CD4-positive, alpha-beta T cell treated with Interleukin-4 for 1 hour (primary cell): ENCODE measurements around the gene CPE.
A peak's percentile ranks its signal among the peaks of the same experiment; 100 is the strongest.
"Not testable (repeated sequence)": the region's sequence is repeated elsewhere in the genome, so short reads cannot be mapped to it uniquely, and the experiment has no call there.

Experiments
- DNase-seq, 2 donors: peaks; one replicate each; pipeline ENCODE4 v3.0.0-alpha.2; 2020 to 2022

Gene CPE

DNA sequence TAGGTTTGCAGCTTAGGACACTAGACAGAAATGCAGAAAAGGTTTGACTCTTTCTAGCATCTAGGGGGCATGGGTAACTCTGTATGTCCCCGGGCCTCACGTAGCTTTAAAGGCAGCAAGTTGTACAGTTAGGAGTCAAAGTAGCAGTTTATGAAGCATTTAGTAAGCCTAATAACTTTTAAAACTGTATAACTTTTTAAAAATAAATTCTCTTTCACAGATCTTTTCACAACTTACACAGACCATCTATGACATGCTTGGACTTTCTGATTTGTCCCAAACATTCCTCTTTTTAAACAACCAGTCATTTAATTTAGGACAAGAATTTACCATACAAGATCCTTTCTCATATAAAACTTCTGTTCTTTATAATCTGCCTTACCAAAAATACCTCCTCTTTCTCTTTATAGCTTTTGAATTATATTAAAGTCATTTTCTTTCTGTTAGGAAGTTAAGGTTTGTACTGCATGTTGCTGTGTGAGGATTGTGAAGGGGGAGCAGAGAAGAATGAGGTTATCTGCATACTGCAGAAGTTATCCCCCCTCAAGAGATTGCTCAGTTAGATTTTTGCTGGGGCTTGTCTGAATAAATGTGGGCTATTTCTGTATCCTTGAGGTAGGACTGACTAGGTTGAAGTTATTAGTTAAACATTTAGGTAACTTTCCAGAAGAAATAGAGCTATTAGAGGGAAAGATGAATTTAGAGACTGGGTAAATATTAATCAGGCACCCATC lies 94.3 kb downstream of the CPE start:
- DNase-seq = no peak

GRCh38 chr4:165474784-165475705 lies 96.2 kb downstream of the CPE start:
- no peak for DNase-seq

DNA sequence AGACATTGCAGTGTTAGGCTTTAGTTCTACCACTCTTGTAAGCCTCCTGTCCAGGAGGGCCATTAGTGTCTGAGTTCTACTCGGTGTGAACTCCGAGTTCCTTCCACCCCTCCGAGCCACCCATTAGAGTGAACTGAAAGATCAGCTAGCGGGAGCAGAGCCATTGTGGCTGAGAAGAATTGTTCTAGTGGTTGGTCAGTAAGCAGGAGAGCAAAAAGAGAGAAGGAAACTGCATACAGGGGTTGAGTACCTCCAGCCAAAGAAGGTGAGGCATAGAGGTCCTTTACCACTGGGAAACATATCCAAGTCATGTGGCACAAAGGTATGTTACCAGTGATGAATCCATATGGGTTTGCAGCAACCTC lies 96.9 kb downstream of the CPE start:
- DNase-seq = no peak

GRCh38 chr4:165476214-165477098 lies 97.6 kb downstream of the CPE start:
- DNase-seq = no peak

DNA sequence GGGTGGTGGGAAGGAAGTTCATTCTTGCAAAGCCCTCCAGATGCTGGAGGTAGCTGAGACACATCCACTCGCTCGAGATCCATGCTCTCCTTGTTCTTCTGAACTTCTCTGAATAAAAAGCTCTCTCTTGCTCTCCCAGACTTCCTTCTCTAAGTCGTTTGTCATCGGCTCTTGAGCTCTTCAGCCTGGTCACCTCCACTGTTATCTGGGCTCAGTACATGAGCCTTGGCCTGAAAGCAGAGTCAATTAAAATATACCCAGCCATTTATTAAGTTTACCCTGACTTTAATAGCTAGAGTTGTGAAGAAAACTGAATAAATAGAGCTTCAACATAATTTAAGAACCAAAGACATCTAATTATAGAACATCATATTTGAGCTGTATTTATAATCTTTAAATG lies 99.0 kb downstream of the CPE start:
- DNase-seq = no peak

- DNase-seq = no peak
Observed at GRCh38 chr4:165478260-165478659, 99.5 kb downstream of the CPE start.

DNA sequence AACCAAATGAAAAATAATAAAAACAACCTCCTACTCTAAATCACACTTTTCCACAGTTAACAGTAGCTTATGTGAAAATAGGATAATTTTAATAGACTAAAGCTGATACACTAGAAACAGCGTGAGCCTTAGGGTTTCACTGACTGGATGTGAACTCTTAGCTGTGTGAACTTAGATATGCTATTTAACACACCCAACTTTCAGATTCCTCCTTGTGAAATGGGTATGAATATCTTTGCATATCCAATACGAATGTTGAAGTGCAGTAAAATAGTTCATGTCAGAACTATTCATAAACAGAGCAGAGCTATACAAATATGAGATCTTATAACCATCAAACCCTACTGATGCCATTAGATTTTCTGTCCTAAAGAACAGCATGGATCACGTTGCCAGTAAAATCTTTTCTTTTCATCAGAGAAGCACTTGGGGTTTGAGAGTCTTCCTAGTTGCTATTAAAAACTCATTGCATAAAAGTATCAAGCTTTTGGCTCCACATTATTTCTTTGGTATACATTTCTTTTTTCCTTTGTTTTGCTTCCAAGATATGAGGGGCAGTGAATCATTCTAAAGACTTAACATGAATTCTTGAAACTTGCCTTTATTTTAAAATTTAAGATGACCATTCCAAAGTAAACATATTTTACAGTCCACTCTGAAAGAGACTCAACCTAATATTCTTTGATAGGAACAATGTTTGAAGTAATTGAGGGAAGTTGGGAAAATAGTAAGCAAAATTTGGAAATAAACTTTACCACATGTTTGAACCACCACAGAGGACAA lies 102.4 kb downstream of the CPE start:
- DNase-seq = no peak

- DNase-seq = no peak
Observed at GRCh38 chr4:165489786-165490185, 111.0 kb downstream of the CPE start.

DNA sequence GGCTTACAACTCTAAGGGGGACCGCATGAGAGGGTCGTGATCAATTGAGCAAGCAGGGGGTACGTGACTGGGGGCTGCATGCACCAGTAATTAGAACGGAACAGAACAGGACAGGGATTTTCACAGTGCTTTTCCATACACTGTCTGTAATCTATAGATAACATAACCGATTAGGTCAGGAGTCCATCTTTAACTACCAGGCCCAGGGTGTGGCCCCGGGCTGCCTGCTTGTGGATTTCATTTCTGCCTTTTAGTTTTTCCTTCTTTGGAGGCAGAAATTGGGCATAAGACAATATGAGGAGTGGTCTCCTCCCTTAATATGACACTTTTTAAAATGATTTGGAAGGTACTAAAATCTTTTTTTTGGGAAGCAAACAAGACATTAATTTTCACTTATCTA lies 113.8 kb downstream of the CPE start:
- not testable (repeated sequence) for DNase-seq

GRCh38 chr4:165493359-165493758 lies 114.6 kb downstream of the CPE start:
- peak; percentile 50 to 58 for DNase-seq

DNA sequence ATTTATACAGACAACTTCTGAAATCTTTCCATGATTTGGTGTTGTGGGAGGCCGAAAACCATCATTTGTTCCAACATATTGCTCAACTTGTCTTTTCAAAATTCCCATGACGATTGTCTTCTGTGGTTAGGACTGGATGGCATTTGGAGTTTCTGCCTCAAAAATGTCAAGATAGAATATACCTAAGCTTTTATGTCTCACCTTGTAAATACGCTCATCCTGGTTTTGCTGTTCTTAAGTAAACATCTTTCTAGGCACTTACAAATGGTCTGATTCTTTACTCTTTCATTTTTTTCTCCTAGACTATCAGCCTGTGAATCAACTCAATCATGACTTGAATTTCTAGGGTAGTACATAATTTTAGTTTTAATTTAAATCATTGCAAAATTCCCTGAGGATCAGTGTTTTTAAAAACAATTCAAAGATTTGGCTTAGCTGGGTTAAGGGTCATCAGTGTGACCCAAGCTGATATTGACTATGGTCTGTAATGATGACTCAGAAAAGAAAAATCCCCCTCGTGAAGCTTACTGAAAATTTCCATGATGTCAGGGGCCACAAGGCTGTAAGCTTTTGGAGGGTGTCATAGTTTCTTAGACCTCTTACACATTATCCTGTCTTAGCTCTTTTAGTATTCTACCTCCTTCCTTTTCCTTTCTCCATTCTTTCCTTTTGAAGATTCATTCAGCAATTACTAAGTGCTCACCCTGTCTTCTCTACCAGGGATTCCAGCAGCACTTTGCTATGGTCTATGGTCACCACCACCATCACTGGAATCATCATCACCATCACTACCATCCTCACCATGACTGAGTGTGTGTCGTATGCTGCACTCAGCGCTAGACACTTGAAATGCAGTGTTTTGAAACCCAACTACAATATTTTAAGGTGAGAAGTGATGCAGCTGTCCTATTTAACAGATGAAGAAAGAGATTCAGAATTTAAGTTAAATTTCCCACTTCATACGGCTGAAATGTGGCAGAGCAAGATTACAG lies 124.4 kb downstream of the CPE start:
- no peak for DNase-seq

GRCh38 chr4:165504184-165504583 lies 125.4 kb downstream of the CPE start:
- no peak for DNase-seq

DNA sequence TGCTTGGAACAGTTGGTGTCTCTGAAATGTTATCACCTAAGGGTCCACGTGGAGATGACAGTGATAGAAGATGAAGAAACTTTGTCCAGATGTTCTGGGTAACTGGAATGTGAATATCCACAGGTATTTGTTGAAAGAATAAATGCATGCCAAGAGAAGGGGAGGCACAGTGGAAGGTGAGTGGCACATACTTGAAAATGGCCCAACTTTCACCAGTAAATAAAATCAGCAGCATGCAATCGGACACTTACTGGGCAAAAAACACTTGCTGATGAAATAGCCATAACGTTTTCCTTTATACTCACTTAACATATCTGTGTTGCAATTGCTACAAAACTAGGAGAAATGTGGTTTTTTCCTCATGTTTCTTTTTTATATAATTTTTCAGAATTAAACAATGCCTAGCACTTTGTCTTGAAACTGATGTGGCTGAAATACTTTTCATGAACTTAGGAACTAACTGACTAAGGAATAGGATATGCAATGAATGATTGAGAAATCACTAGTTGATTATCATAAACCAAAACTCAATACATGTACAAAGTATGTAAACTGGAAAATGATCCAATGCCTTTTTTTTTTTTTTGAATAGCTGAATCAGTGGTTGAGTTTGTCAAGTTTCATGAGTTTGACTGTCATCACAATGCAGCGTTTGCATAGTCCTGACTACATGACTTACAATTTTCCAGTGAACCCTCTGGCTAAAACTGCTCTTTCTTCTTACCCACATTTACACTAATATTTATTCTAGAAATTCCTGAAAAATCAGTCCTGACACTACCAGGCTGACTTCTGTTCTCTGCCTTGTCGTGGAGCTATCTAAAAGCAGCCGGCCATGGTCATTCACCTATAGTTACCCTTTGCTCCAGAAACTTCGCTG lies 127.4 kb downstream of the CPE start:
- DNase-seq = no peak

DNA sequence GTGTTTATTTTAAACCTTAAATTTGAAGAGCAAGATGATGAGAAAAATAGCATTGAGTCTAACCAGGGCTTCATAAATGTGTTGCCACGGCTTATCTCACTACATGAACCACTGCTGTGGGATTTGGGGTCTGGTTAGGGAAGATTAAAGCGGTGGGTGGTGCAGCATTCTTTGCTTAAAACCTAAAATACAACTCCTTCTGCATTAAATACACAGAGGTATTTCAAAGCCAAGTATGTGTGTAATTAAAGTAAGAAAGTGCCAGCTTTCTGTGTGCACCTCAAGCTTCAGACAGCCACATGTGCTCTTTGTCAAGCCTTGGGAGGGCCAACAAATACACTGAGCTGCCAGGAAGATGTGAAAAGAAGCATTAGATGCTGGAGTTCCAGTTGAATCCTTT lies 128.0 kb downstream of the CPE start:
- no peak for DNase-seq

GRCh38 chr4:165507381-165507780 lies 128.6 kb downstream of the CPE start:
- DNase-seq = no peak

DNA sequence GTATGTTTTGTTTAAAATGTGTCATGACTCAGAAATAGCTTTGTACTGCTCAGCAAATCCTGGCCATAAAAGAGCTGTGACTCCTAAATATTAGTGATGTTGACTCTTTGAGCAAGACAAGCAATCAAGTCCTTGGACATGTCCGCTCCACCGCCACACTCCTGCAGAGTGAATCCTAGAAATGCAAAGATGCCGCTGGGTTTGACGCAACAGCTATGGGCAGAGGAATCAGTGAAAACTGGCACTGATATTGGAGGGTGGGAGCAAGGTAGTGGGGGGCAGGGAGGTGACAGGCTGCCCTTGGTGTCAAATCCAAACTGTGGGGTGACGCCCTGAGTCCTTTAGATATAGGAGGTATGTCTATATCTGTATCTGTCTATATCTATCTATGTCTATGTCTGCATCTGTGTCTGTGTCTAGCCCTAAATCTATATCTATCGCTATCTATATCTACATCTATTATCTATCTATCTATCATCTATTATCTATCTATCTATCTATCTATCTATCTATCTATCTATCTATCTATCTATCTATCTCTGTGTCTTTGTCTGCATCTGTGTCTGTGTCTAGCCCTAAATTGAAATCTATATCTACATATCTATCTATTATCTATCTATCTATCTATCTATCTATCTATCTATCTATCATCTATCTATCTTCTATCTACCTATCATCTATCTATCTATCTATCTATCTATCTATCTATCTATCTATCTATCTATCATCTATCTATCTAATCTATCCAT lies 129.7 kb downstream of the CPE start:
- DNase-seq = no peak

DNA sequence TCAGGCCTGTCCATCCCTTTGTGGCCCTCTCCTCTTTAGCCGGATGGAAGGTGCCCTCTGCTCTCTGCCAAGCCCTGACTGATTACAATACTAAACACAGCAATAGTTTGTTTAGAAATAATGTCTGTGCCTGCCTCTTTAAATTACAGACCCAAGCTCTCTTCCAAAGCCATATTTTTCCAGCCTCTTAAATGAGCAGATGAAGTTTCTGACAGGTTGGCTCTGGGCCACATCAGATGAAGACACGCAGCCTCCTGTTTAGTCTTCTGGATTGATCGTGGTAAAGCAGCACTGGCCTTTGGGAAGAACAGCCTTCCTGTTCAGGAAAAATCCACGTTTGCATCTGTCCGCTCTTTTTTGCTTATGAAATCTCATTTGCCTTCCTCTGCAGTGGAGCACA lies 133.6 kb downstream of the CPE start:
- DNase-seq = no peak

GRCh38 chr4:165514739-165515138 lies 135.9 kb downstream of the CPE start:
- no peak for DNase-seq

GRCh38 chr4:165515201-165515600 lies 136.4 kb downstream of the CPE start:
- DNase-seq = no peak
